Activated naive CD8-positive, alpha-beta T cell (primary cell): ENCODE measurements around the gene WDR70.

Source experiments
- H3K27ac Mint-ChIP-seq: one replicate; pipeline ENCODE4 v1.8.0; 2021; ENCODE audit warnings: mixed read lengths
- H3K27me3 Mint-ChIP-seq: one replicate; pipeline ENCODE4 v1.8.0; 2021; ENCODE audit warnings: mixed read lengths
- H3K36me3 Mint-ChIP-seq: one replicate; pipeline ENCODE4 v1.8.0; 2021; ENCODE audit warnings: mixed read lengths
- H3K4me1 Mint-ChIP-seq: one replicate; pipeline ENCODE4 v1.8.0; 2021; ENCODE audit warnings: low read depth, mixed read lengths
- H3K4me3 Mint-ChIP-seq: one replicate; pipeline ENCODE4 v1.8.0; 2021; ENCODE audit warnings: mild to moderate bottlenecking, mixed read lengths
- H3K9me3 Mint-ChIP-seq: one replicate; pipeline ENCODE4 v1.8.0; 2021; ENCODE audit warnings: low read depth, mixed read lengths

Gene WDR70

GRCh38 chr5:37756248-37756647 lies 377.1 kb downstream of the WDR70 start:
- H3K9me3 Mint-ChIP-seq = peaks cover 11% of the 10 kb centered on the region
- peaks cover 36% of the 10 kb centered on the region for H3K36me3 Mint-ChIP-seq
- H3K27me3 Mint-ChIP-seq = no peaks in the 10 kb centered on the region
- no peak overlapping the region for H3K27ac Mint-ChIP-seq
- H3K4me1 Mint-ChIP-seq = no peaks in the 10 kb centered on the region
- H3K4me3 Mint-ChIP-seq = no peak overlapping the region

- peaks cover 8% of the 10 kb centered on the region for H3K9me3 Mint-ChIP-seq
- no peak overlapping the region for H3K4me3 Mint-ChIP-seq
- H3K27ac Mint-ChIP-seq = no peak overlapping the region
- peaks cover 27% of the 10 kb centered on the region for H3K36me3 Mint-ChIP-seq
- no peaks in the 10 kb centered on the region for H3K27me3 Mint-ChIP-seq
- H3K4me1 Mint-ChIP-seq = no peaks in the 10 kb centered on the region
Measured at GRCh38 chr5:37757980-37758582, 379.0 kb downstream of the WDR70 start.

- no peak overlapping the region for H3K27ac Mint-ChIP-seq
- no peaks in the 10 kb centered on the region for H3K36me3 Mint-ChIP-seq
- no peak overlapping the region for H3K4me3 Mint-ChIP-seq
- H3K4me1 Mint-ChIP-seq = no peaks in the 10 kb centered on the region
- H3K9me3 Mint-ChIP-seq = no peaks in the 10 kb centered on the region
- peaks cover 7% of the 10 kb centered on the region for H3K27me3 Mint-ChIP-seq
Measured at GRCh38 chr5:37767251-37767650, 388.1 kb downstream of the WDR70 start.

- Mint-ChIP-seq H3K36me3 (no peaks in the 10 kb centered on the region), H3K27me3 (peaks cover 7% of the 10 kb centered on the region), H3K9me3 (no peaks in the 10 kb centered on the region), H3K27ac (no peak overlapping the region), H3K4me1 (no peaks in the 10 kb centered on the region), H3K4me3 (no peak overlapping the region)
Measured at GRCh38 chr5:37767961-37768360, 388.8 kb downstream of the WDR70 start.

GRCh38 chr5:37768371-37768770 lies 389.3 kb downstream of the WDR70 start:
- no peaks in the 10 kb centered on the region for H3K36me3 Mint-ChIP-seq
- peaks cover 7% of the 10 kb centered on the region for H3K27me3 Mint-ChIP-seq
- no peaks in the 10 kb centered on the region for H3K4me1 Mint-ChIP-seq
- no peaks in the 10 kb centered on the region for H3K9me3 Mint-ChIP-seq
- H3K27ac Mint-ChIP-seq = no peak overlapping the region
- no peak overlapping the region for H3K4me3 Mint-ChIP-seq

GRCh38 chr5:37769108-37769507 lies 390.0 kb downstream of the WDR70 start:
- H3K4me1 Mint-ChIP-seq = no peaks in the 10 kb centered on the region

GRCh38 chr5:37769840-37770239 lies 390.7 kb downstream of the WDR70 start:
- H3K36me3 Mint-ChIP-seq = peaks cover 1% of the 10 kb centered on the region
- H3K27ac Mint-ChIP-seq = no peak overlapping the region
- peaks cover 7% of the 10 kb centered on the region for H3K27me3 Mint-ChIP-seq
- H3K4me1 Mint-ChIP-seq = no peaks in the 10 kb centered on the region
- peaks cover 4% of the 10 kb centered on the region for H3K9me3 Mint-ChIP-seq
- H3K4me3 Mint-ChIP-seq = no peak overlapping the region

More at GRCh38 chr5:37769108-37769507, 390.0 kb downstream of the WDR70 start:
- H3K9me3 Mint-ChIP-seq = peaks cover 3% of the 10 kb centered on the region
- no peak overlapping the region for H3K4me3 Mint-ChIP-seq
- H3K36me3 Mint-ChIP-seq = no peaks in the 10 kb centered on the region
- peaks cover 7% of the 10 kb centered on the region for H3K27me3 Mint-ChIP-seq
- H3K27ac Mint-ChIP-seq = no peak overlapping the region

GRCh38 chr5:37770786-37771185 lies 391.7 kb downstream of the WDR70 start:
- Mint-ChIP-seq H3K4me1 (no peaks in the 10 kb centered on the region), H3K27me3 (peaks cover 7% of the 10 kb centered on the region), H3K27ac (no peak overlapping the region), H3K9me3 (peaks cover 8% of the 10 kb centered on the region), H3K36me3 (peaks cover 4% of the 10 kb centered on the region), H3K4me3 (no peak overlapping the region)

GRCh38 chr5:37771203-37771611 lies 392.1 kb downstream of the WDR70 start:
- Mint-ChIP-seq H3K36me3 (peaks cover 4% of the 10 kb centered on the region), H3K9me3 (peaks cover 8% of the 10 kb centered on the region), H3K27ac (no peak overlapping the region), H3K4me1 (no peaks in the 10 kb centered on the region), H3K4me3 (no peak overlapping the region), H3K27me3 (peaks cover 7% of the 10 kb centered on the region)

- Mint-ChIP-seq H3K9me3 (peaks cover 8% of the 10 kb centered on the region), H3K27me3 (peaks cover 7% of the 10 kb centered on the region), H3K36me3 (peaks cover 4% of the 10 kb centered on the region), H3K27ac (no peak overlapping the region), H3K4me3 (no peak overlapping the region), H3K4me1 (no peaks in the 10 kb centered on the region)
Measured at GRCh38 chr5:37771731-37772130, 392.6 kb downstream of the WDR70 start.

- H3K27ac Mint-ChIP-seq = no peak overlapping the region
- no peak overlapping the region for H3K4me3 Mint-ChIP-seq
- H3K27me3 Mint-ChIP-seq = peaks cover 7% of the 10 kb centered on the region
- peaks cover 8% of the 10 kb centered on the region for H3K9me3 Mint-ChIP-seq
- H3K4me1 Mint-ChIP-seq = no peaks in the 10 kb centered on the region
- peaks cover 4% of the 10 kb centered on the region for H3K36me3 Mint-ChIP-seq
Measured at GRCh38 chr5:37772255-37772654, 393.1 kb downstream of the WDR70 start.

GRCh38 chr5:37773809-37774208 lies 394.7 kb downstream of the WDR70 start:
- H3K36me3 Mint-ChIP-seq = peaks cover 4% of the 10 kb centered on the region
- no peak overlapping the region for H3K27ac Mint-ChIP-seq
- H3K4me1 Mint-ChIP-seq = no peaks in the 10 kb centered on the region
- H3K9me3 Mint-ChIP-seq = peaks cover 8% of the 10 kb centered on the region
- H3K27me3 Mint-ChIP-seq = peaks cover 7% of the 10 kb centered on the region
- no peak overlapping the region for H3K4me3 Mint-ChIP-seq

GRCh38 chr5:37774912-37775483 lies 395.9 kb downstream of the WDR70 start:
- Mint-ChIP-seq H3K27ac (no peak overlapping the region), H3K4me3 (no peak overlapping the region), H3K27me3 (peaks cover 2% of the 10 kb centered on the region), H3K4me1 (no peaks in the 10 kb centered on the region), H3K36me3 (peaks cover 4% of the 10 kb centered on the region), H3K9me3 (peaks cover 8% of the 10 kb centered on the region)

GRCh38 chr5:37776826-37777225 lies 397.7 kb downstream of the WDR70 start:
- peaks cover 4% of the 10 kb centered on the region for H3K36me3 Mint-ChIP-seq
- no peak overlapping the region for H3K27ac Mint-ChIP-seq
- no peak overlapping the region for H3K4me3 Mint-ChIP-seq
- no peaks in the 10 kb centered on the region for H3K27me3 Mint-ChIP-seq
- H3K9me3 Mint-ChIP-seq = peaks cover 8% of the 10 kb centered on the region
- no peaks in the 10 kb centered on the region for H3K4me1 Mint-ChIP-seq

GRCh38 chr5:37777432-37778130 lies 398.5 kb downstream of the WDR70 start:
- Mint-ChIP-seq H3K27me3 (no peaks in the 10 kb centered on the region), H3K36me3 (peaks cover 4% of the 10 kb centered on the region), H3K27ac (no peak overlapping the region), H3K4me1 (no peaks in the 10 kb centered on the region), H3K4me3 (no peak overlapping the region), H3K9me3 (peaks cover 8% of the 10 kb centered on the region)
